C4-2B (cell line): ENCODE results near the gene HIPK1.
"Not testable (repeated sequence)": the region's sequence is repeated elsewhere in the genome, so short reads cannot be mapped to it uniquely, and the experiment has no call there.

Experiments used
- ZFX ChIP-seq: fragments of 450-650 bp; IDR thresholded peaks from 2 replicates; pipeline ENCODE4 v1.6.1; 2017
- TF ChIP-seq, protein P1 (sequence below): fragments of 450-650 bp; conservative IDR thresholded peaks from 2 replicates; pipeline ENCODE4 v1.5.1; 2017; ENCODE audit warnings: mild to moderate bottlenecking

- TF ChIP-seq, protein P1, sequence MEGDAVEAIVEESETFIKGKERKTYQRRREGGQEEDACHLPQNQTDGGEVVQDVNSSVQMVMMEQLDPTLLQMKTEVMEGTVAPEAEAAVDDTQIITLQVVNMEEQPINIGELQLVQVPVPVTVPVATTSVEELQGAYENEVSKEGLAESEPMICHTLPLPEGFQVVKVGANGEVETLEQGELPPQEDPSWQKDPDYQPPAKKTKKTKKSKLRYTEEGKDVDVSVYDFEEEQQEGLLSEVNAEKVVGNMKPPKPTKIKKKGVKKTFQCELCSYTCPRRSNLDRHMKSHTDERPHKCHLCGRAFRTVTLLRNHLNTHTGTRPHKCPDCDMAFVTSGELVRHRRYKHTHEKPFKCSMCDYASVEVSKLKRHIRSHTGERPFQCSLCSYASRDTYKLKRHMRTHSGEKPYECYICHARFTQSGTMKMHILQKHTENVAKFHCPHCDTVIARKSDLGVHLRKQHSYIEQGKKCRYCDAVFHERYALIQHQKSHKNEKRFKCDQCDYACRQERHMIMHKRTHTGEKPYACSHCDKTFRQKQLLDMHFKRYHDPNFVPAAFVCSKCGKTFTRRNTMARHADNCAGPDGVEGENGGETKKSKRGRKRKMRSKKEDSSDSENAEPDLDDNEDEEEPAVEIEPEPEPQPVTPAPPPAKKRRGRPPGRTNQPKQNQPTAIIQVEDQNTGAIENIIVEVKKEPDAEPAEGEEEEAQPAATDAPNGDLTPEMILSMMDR = not testable (repeated sequence)
- TF ChIP-seq ZFX = not testable (repeated sequence)
Observed at GRCh38 chr1:114006825-114007224, 77.7 kb downstream of the HIPK1 start.
